Measurements from ENCODE around the gene SOCS2.

The SOCS2 gene

GRCh38 chr12:93594766-93595311 lies 22.4 kb downstream of the SOCS2 start:
- CTCF ChIA-PET, result interaction anchor here (0.7 kb wide), 1 partner anchor 573 kb away, joined by 4 read pairs; no protein-coding TSS in a partner anchor
- POLR2A ChIA-PET, result no interaction called here
- H3K4me1 ChIP-seq (ENCODE audit: control insufficient read depth, insufficient read depth, low read length), result peaks cover 4% of the 10 kb centered on the region; the same call in 1 of the 2 replicates
- H3K27ac ChIP-seq (ENCODE audit: extremely low read depth, low read depth, low read length), result no peak overlapping the region
- no peaks in the 10 kb centered on the region for H3K36me3 ChIP-seq (ENCODE audit: control insufficient read depth in 2 of 2, insufficient read depth in 1 of 2, low read length in 2 of 2)
- TF ChIP-seq ZNF623 (tag by site-specific recombination; IDR thresholded peaks at IDR 0.05), result no peak
- TF ChIP-seq ZNF558 (tag by site-specific recombination; IDR thresholded peaks at IDR 0.05), result no peak
- TF ChIP-seq, protein P1, sequence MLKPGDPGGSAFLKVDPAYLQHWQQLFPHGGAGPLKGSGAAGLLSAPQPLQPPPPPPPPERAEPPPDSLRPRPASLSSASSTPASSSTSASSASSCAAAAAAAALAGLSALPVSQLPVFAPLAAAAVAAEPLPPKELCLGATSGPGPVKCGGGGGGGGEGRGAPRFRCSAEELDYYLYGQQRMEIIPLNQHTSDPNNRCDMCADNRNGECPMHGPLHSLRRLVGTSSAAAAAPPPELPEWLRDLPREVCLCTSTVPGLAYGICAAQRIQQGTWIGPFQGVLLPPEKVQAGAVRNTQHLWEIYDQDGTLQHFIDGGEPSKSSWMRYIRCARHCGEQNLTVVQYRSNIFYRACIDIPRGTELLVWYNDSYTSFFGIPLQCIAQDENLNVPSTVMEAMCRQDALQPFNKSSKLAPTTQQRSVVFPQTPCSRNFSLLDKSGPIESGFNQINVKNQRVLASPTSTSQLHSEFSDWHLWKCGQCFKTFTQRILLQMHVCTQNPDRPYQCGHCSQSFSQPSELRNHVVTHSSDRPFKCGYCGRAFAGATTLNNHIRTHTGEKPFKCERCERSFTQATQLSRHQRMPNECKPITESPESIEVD (tag by site-specific recombination; IDR thresholded peaks at IDR 0.05), result no peak
- no peak for TF ChIP-seq ZNF404 (tag by site-specific recombination; IDR thresholded peaks at IDR 0.05)
- no peak for TF ChIP-seq ZBTB1 (tag by site-specific recombination; IDR thresholded peaks at IDR 0.05)
- TF ChIP-seq ZNF664 (tag by site-specific recombination; IDR thresholded peaks at IDR 0.05), result no peak
- TF ChIP-seq ZNF211 (tag by site-specific recombination; IDR thresholded peaks at IDR 0.05; ENCODE audit: low read depth), result no peak
- no peak for TF ChIP-seq ZNF544 (tag by site-specific recombination; IDR thresholded peaks at IDR 0.05)
- no peak for TF ChIP-seq ZFP69B (tag by site-specific recombination; IDR thresholded peaks at IDR 0.05)
- TF ChIP-seq KLF7 (tag by site-specific recombination; IDR thresholded peaks at IDR 0.05; ENCODE audit: borderline replicate concordance), result no peak
- TF ChIP-seq ZNF701 (tag by site-specific recombination; IDR thresholded peaks at IDR 0.05), result no peak
- TF ChIP-seq ZBTB7A (tag by site-specific recombination; IDR thresholded peaks at IDR 0.05; ENCODE audit: low read depth), result no peak
- TF ChIP-seq ZNF19 (tag by site-specific recombination; IDR thresholded peaks at IDR 0.05; ENCODE audit: low read depth), result no peak
- TF ChIP-seq INSM2 (tag by site-specific recombination; IDR thresholded peaks at IDR 0.05), result no peak
- no peak for TF ChIP-seq ZNF768 (tag by site-specific recombination; IDR thresholded peaks at IDR 0.05)
- no peak overlapping the region for H3K4me3 ChIP-seq (ENCODE audit: low read depth, low read length)
- H3K9me3 ChIP-seq (ENCODE audit: control insufficient read depth, insufficient read depth, low read depth, low read length), result no peaks in the 10 kb centered on the region

- no peak overlapping the region for H3K4me3 ChIP-seq (ENCODE audit: low read depth, low read length)
- POLR2A ChIA-PET, result no interaction called here
- no peaks in the 10 kb centered on the region for H3K9me3 ChIP-seq (ENCODE audit: control insufficient read depth, insufficient read depth, low read depth, low read length)
- peaks cover 4% of the 10 kb centered on the region; the same call in 1 of the 2 replicates for H3K4me1 ChIP-seq (ENCODE audit: control insufficient read depth, insufficient read depth, low read length)
- H3K27ac ChIP-seq (ENCODE audit: extremely low read depth, low read depth, low read length), result no peak overlapping the region
- CTCF ChIA-PET, result interaction anchor here (0.6 to 1.5 kb wide), 6 partner anchors 14 to 1992 kb away, joined by 3 to 4 read pairs (median 4); no protein-coding TSS in a partner anchor
- no peaks in the 10 kb centered on the region for H3K36me3 ChIP-seq (ENCODE audit: control insufficient read depth in 2 of 2, insufficient read depth in 1 of 2, low read length in 2 of 2)
- TF ChIP-seq ZNF624 (tag by site-specific recombination; IDR thresholded peaks at IDR 0.05) (no peak), ZNF112 (tag by site-specific recombination; IDR thresholded peaks at IDR 0.05) (no peak), SP3 (tag by site-specific recombination; IDR thresholded peaks at IDR 0.05) (no peak), ZEB2 (tag by site-specific recombination; IDR thresholded peaks at IDR 0.05) (no peak), KLF8 (tag by site-specific recombination; IDR thresholded peaks at IDR 0.05) (no peak), ZNF23 (tag by site-specific recombination; IDR thresholded peaks at IDR 0.05; ENCODE audit: borderline replicate concordance) (no peak), ZNF155 (tag by site-specific recombination; IDR thresholded peaks at IDR 0.05) (no peak), IKZF3 (tag by site-specific recombination; IDR thresholded peaks at IDR 0.05) (no peak)
- TF ChIP-seq, protein P2, sequence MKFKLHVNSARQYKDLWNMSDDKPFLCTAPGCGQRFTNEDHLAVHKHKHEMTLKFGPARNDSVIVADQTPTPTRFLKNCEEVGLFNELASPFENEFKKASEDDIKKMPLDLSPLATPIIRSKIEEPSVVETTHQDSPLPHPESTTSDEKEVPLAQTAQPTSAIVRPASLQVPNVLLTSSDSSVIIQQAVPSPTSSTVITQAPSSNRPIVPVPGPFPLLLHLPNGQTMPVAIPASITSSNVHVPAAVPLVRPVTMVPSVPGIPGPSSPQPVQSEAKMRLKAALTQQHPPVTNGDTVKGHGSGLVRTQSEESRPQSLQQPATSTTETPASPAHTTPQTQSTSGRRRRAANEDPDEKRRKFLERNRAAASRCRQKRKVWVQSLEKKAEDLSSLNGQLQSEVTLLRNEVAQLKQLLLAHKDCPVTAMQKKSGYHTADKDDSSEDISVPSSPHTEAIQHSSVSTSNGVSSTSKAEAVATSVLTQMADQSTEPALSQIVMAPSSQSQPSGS (tag by site-specific recombination; IDR thresholded peaks at IDR 0.05; ENCODE audit: low read depth), result no peak
- TF ChIP-seq, protein P3, sequence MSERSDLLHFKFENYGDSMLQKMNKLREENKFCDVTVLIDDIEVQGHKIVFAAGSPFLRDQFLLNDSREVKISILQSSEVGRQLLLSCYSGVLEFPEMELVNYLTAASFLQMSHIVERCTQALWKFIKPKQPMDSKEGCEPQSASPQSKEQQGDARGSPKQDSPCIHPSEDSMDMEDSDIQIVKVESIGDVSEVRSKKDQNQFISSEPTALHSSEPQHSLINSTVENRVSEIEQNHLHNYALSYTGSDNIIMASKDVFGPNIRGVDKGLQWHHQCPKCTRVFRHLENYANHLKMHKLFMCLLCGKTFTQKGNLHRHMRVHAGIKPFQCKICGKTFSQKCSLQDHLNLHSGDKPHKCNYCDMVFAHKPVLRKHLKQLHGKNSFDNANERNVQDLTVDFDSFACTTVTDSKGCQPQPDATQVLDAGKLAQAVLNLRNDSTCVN (tag by site-specific recombination; optimal IDR thresholded peaks at IDR 0.05), result no peak
- TF ChIP-seq, protein P4, sequence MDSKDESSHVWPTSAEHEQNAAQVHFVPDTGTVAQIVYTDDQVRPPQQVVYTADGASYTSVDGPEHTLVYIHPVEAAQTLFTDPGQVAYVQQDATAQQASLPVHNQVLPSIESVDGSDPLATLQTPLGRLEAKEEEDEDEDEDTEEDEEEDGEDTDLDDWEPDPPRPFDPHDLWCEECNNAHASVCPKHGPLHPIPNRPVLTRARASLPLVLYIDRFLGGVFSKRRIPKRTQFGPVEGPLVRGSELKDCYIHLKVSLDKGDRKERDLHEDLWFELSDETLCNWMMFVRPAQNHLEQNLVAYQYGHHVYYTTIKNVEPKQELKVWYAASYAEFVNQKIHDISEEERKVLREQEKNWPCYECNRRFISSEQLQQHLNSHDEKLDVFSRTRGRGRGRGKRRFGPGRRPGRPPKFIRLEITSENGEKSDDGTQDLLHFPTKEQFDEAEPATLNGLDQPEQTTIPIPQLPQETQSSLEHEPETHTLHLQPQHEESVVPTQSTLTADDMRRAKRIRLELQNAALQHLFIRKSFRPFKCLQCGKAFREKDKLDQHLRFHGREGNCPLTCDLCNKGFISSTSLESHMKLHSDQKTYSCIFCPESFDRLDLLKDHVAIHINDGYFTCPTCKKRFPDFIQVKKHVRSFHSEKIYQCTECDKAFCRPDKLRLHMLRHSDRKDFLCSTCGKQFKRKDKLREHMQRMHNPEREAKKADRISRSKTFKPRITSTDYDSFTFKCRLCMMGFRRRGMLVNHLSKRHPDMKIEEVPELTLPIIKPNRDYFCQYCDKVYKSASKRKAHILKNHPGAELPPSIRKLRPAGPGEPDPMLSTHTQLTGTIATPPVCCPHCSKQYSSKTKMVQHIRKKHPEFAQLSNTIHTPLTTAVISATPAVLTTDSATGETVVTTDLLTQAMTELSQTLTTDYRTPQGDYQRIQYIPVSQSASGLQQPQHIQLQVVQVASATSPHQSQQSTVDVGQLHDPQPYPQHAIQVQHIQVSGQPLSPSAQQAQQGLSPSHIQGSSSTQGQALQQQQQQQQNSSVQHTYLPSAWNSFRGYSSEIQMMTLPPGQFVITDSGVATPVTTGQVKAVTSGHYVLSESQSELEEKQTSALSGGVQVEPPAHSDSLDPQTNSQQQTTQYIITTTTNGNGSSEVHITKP (tag by site-specific recombination; IDR thresholded peaks at IDR 0.05), result no peak
Observed at GRCh38 chr12:93595351-93595750, 22.9 kb downstream of the SOCS2 start.
